MM.1S (cell line): ENCODE data around the gene PAK1.

Source experiments
- EZH2phosphoT487 ChIP-seq: fragments of 300-600 bp; sonication (generic); IDR thresholded peaks from 2 replicates; pipeline ENCODE4 v1.6.1; 2018; ENCODE audit warnings: antibody characterized with exemption, low read length
- TF ChIP-seq, protein P1 (sequence below): fragments of 300-600 bp; sonication (generic); IDR thresholded peaks from 2 replicates; pipeline ENCODE4 v1.5.1; 2016; ENCODE audit warnings: antibody characterized with exemption, low read length, mixed read lengths

DNA sequence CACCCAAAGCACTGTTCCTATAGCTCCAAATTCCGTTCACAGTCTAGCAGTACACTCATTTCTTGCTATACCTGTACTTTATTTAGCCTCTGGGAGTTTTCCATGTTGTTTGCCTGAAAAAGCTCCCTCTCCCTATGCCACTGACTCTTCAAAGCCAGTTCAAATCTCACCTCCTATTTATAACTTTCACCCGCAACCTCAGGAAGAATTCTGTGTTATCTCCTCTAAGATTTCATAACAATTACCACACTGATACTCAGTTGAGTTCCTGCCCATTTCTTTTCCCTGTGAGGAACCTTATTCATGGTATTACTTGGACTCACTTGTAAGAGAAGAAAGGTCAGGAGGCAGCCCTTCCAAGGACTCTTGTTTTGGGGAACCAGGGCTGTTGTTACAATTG is 197.6 kb downstream of the PAK1 start:
- TF ChIP-seq, protein P1, sequence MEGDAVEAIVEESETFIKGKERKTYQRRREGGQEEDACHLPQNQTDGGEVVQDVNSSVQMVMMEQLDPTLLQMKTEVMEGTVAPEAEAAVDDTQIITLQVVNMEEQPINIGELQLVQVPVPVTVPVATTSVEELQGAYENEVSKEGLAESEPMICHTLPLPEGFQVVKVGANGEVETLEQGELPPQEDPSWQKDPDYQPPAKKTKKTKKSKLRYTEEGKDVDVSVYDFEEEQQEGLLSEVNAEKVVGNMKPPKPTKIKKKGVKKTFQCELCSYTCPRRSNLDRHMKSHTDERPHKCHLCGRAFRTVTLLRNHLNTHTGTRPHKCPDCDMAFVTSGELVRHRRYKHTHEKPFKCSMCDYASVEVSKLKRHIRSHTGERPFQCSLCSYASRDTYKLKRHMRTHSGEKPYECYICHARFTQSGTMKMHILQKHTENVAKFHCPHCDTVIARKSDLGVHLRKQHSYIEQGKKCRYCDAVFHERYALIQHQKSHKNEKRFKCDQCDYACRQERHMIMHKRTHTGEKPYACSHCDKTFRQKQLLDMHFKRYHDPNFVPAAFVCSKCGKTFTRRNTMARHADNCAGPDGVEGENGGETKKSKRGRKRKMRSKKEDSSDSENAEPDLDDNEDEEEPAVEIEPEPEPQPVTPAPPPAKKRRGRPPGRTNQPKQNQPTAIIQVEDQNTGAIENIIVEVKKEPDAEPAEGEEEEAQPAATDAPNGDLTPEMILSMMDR, result no peak
- no peak for TF ChIP-seq EZH2phosphoT487
